Activated CD4-positive, alpha-beta memory T cell treated with anti-CD3 and anti-CD28 coated beads for 36 hours (primary cell): ENCODE results near the gene NPC1. TPM values are rescaled to one million over a fixed set of nuclear protein-coding genes. Genes with fewer than 3 reads are reported as not detected.
"Not testable (repeated sequence)": the region's sequence is repeated elsewhere in the genome, so short reads cannot be mapped to it uniquely, and the experiment has no call there.

Experiments used
- CTCF ChIA-PET: fragments of 350-600 bp; sonication (Branson Sonifier 250); formaldehyde crosslinking; loops from one replicate; lab custom pipeline; 2021; ENCODE audit warnings: antibody characterized with exemption, inconsistent platforms; lab: Charles Lee
- POLR2A ChIA-PET: fragments of 350-600 bp; sonication (Branson Sonifier 250); formaldehyde crosslinking; loops from one replicate; lab custom pipeline; 2021; ENCODE audit warnings: antibody characterized with exemption; lab: Charles Lee
- DNase-seq: peaks from one replicate; pipeline ENCODE4 v3.0.0-alpha.2; 2020
- H3K27ac Mint-ChIP-seq: one replicate; pipeline ENCODE4 v1.8.0; 2021; ENCODE audit warnings: mixed read lengths
- H3K27me3 Mint-ChIP-seq: one replicate; pipeline ENCODE4 v1.8.0; 2021; ENCODE audit warnings: mixed read lengths
- H3K36me3 Mint-ChIP-seq: one replicate; pipeline ENCODE4 v1.8.0; 2021; ENCODE audit warnings: mixed read lengths
- H3K4me1 Mint-ChIP-seq: one replicate; pipeline ENCODE4 v1.8.0; 2021; ENCODE audit warnings: low read depth, mixed read lengths
- H3K4me3 Mint-ChIP-seq: one replicate; pipeline ENCODE4 v1.8.0; 2021; ENCODE audit warnings: mild to moderate bottlenecking, mixed read lengths
- H3K9me3 Mint-ChIP-seq: one replicate; pipeline ENCODE4 v1.8.0; 2021; ENCODE audit warnings: mixed read lengths
- intact Hi-C: fragments of 100-400 bp; cut with micrococcal nuclease; formaldehyde crosslinking; loops from one replicate; pipeline ENCODE4 v1.15.1; 2023
- total RNA-seq, 2 experiments: library from RNA; stranded (reverse); gene quantifications; one replicate each; pipeline ENCODE4 v1.2.3, GENCODE V29; 2021

NPC1 gene
- total RNA-seq, 2 experiments from 2014 or later: 39.3 to 39.9 TPM

DNA sequence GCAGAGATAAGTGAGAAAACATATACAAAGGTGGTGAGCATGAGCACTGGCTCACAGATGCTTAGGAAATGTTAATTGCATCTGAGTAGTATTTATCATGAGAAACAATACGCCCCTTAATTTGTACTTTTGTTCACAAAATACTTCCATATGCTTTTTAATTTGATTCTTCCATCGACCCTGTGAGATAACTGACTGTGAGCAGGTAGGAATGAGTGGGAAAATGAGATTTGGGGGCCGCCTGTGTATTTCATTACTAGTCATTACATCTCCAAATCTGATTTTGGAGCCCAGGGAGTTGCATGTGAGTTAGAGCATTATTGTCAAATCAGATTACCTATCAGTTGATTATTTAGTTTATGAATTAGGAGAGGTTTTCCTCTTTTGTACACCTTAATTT, 36.7 kb upstream of the NPC1 start:
- peaks cover 15% of the 10 kb centered on the region for H3K4me1 Mint-ChIP-seq

DNA sequence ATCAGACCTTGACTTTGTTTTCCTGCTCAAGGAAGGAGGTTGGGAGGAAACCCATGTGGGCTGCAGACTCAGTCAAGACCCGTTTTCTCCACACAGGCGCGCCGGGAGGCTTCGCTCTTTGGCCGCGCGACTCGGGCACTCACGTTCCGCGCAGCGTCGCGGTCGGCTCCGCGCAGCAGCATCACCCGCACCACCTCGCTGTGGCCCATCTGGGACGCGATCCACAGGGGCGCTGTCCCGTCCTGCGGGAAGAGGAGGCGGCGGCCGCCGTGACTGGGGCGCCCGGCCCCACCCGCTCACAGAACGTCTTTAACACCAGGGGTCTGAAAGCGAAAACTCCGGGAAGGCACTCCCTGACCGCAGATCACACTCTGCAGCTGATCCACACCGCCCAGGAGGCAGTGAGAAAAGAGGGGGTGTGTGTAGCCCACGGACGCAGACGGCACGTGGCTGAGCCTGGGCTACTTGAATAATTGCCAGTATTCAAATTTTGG, 33.1 kb upstream of the NPC1 start:
- H3K27me3 Mint-ChIP-seq: peaks cover 30% of the 10 kb centered on the region
- peaks cover 7% of the 10 kb centered on the region for H3K4me1 Mint-ChIP-seq
- POLR2A ChIA-PET: no interaction called here
- DNase-seq: peak; percentile 15
- peak overlapping the region; percentile 48 for H3K4me3 Mint-ChIP-seq
- intact Hi-C loops: no loop called here
- no peak overlapping the region for H3K27ac Mint-ChIP-seq
- no peaks in the 10 kb centered on the region for H3K9me3 Mint-ChIP-seq
- H3K36me3 Mint-ChIP-seq: no peaks in the 10 kb centered on the region
- CTCF ChIA-PET: no interaction called here

More for the DNA sequence above, 36.7 kb upstream of the NPC1 start:
- Mint-ChIP-seq H3K36me3 (no peaks in the 10 kb centered on the region), H3K27me3 (peaks cover 27% of the 10 kb centered on the region), H3K27ac (no peak overlapping the region), H3K9me3 (no peaks in the 10 kb centered on the region), H3K4me3 (no peak overlapping the region)
- POLR2A ChIA-PET: no interaction called here
- DNase-seq: no peak
- intact Hi-C loops: loop anchor here (2.0 kb wide), 2 partner anchors 296 to 496 kb away; no protein-coding TSS in a partner anchor
- CTCF ChIA-PET: interaction anchor here (1.7 to 9.7 kb wide), 6 partner anchors 9 to 205 kb away, joined by 5 to 94 read pairs (median 8); partner anchors contain the start of gene LAMA3

DNA sequence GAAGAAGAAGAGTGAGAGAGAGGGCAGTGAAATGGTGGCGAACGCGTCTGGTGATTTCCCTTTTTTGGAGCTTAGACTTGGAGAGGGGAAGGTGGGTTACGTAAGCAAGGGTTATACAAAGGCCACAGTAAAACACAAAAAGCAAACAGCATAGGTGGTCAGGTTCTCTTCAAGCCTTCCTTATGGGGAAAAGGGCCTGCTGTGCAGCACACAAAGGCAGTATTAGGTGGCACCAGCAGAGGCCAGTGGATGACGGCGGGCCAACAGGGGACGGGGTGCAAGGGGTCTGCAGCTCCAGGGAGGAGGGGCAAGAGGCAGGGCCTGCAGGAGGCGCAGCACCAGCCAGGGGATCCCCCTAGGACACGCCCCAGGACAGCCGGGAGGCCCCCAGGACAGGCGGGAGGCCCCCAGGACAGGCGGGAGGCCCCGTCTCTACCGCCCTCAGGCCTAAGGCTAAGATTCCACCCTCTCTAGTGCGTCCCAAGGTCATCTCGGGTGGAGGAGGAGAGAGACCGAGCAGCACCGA, 32.6 kb upstream of the NPC1 start:
- Mint-ChIP-seq H3K4me3 (peak overlapping the region; percentile 48), H3K36me3 (no peaks in the 10 kb centered on the region), H3K4me1 (peaks cover 7% of the 10 kb centered on the region), H3K9me3 (no peaks in the 10 kb centered on the region), H3K27me3 (peaks cover 30% of the 10 kb centered on the region), H3K27ac (no peak overlapping the region)
- ChIA-PET POLR2A (no interaction called here), CTCF (interaction anchor here (0.8 to 1.4 kb wide), 3 partner anchors 8 to 300 kb away, joined by 3 to 5 read pairs (median 5); no protein-coding TSS in a partner anchor)
- no peak for DNase-seq
- intact Hi-C loops: no loop called here

DNA sequence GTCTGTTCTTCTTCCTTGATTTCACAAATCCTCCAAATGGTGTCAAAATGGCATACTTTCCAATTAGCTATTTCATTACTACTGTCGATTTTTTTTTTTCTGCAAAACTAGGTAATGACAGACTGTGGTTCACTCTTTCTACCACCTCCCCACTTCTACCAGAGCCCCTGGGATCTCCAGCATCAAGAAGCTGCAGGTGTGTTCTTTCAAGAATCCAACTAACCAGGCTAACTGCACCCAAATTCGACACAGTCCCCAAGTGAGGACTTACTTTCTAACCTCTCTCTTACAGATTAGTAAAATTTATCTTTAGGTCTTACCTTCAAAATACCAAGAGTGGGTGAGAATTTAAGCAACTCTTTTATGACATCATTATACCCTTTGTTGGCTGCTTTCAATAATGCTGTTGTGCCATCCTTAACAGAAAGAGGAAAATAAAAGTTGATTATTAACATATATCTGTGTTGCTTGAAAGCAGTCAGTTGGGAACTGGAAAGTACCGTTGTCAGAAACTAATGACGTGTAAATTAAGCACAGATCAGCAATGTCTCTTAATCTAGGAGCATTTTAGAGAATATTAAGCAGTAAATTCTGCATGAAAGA, 31.2 kb upstream of the NPC1 start:
- no peaks in the 10 kb centered on the region for H3K9me3 Mint-ChIP-seq
- peaks cover 30% of the 10 kb centered on the region for H3K27me3 Mint-ChIP-seq
- ChIA-PET CTCF (interaction anchor here (1.2 to 1.4 kb wide), 2 partner anchors 86 to 301 kb away, joined by 5 read pairs; no protein-coding TSS in a partner anchor), POLR2A (interaction anchor here (0.6 kb wide), 1 partner anchor 104 kb away, joined by 3 read pairs; no protein-coding TSS in a partner anchor)
- no peak overlapping the region for H3K4me3 Mint-ChIP-seq
- no peak overlapping the region for H3K27ac Mint-ChIP-seq
- no peaks in the 10 kb centered on the region for H3K36me3 Mint-ChIP-seq
- H3K4me1 Mint-ChIP-seq: peaks cover 7% of the 10 kb centered on the region
- no peak for DNase-seq
- intact Hi-C loops: no loop called here

DNA sequence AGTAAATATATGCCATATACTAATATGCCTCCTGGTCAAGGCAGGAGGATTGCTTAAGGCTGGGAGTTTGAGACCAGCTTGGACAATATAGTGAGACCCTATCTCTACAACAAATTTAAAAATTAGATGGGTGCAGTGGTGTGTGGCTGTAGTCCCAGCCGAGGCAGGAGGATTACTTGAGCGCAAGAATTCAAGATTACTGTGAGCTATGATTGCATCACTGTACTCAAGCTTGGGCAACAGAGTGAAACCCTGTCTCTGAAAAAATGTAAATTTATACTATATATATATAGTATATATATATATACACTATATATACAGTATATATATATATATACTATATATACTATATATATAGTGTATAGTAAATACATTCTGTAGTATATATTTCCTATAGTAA, 30.0 kb upstream of the NPC1 start:
- no peak for DNase-seq
- Mint-ChIP-seq H3K4me3 (no peak overlapping the region), H3K27ac (no peak overlapping the region), H3K9me3 (no peaks in the 10 kb centered on the region), H3K36me3 (no peaks in the 10 kb centered on the region), H3K27me3 (peaks cover 26% of the 10 kb centered on the region), H3K4me1 (peaks cover 7% of the 10 kb centered on the region)
- POLR2A ChIA-PET: no interaction called here
- intact Hi-C loops: no loop called here
- CTCF ChIA-PET: no interaction called here

DNA sequence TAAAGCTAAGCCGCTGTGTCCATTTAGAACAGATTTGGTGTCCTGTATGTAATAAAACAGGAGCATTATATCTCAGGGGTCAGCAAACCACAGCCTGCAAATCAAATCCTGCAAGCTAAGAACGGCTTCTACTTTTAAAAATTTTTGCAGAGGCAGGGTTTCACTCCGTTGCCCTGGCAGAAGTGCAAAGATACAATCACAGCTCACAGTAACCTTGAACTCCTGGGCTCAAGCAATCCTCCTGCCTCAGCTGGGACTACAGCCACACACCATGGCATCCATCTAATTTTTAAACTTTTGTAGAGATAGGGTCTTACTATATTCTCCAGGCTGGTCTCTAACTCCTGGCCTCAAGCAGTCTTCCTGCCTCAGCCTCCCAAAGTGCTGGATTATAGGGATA, 28.6 kb upstream of the NPC1 start:
- ChIA-PET CTCF (interaction anchor here (0.9 to 1.6 kb wide), 3 partner anchors 10 to 88 kb away, joined by 3 to 5 read pairs (median 3); no protein-coding TSS in a partner anchor), POLR2A (interaction anchor here (0.6 kb wide), 1 partner anchor 24 kb away, joined by 4 read pairs; no protein-coding TSS in a partner anchor)
- no peak overlapping the region for H3K4me3 Mint-ChIP-seq

DNA sequence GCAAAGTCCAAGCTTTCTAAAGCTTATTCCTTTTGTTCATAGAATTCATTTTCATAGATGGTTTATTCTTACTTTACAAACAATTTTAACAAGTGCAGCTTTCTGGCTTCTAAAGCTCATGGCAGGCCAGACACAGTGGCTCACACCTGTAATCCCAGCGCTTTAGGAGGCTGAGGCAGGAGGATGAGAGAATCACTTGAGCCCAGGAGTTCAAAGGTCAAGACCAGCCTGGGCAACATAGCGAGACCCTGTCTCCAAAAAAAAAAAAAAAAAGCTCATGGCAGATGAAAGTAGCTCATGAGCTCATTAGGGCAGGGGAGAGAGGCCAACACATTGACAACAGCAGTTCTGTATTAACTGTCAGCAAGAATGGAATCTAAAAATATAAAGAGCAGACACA, 28.1 kb upstream of the NPC1 start:
- CTCF ChIA-PET: interaction anchor here (0.9 to 1.6 kb wide), 4 partner anchors 8 to 89 kb away, joined by 3 to 10 read pairs (median 4); no protein-coding TSS in a partner anchor
- POLR2A ChIA-PET: interaction anchor here (0.6 kb wide), 1 partner anchor 25 kb away, joined by 4 read pairs; no protein-coding TSS in a partner anchor
- peaks cover 8% of the 10 kb centered on the region for H3K27me3 Mint-ChIP-seq
- no peaks in the 10 kb centered on the region for H3K9me3 Mint-ChIP-seq
- peaks cover 2% of the 10 kb centered on the region for H3K4me1 Mint-ChIP-seq
- intact Hi-C loops: no loop called here
- H3K36me3 Mint-ChIP-seq: no peaks in the 10 kb centered on the region
- H3K4me3 Mint-ChIP-seq: no peak overlapping the region
- H3K27ac Mint-ChIP-seq: no peak overlapping the region
- no peak for DNase-seq

More for the DNA sequence above, 28.6 kb upstream of the NPC1 start:
- Mint-ChIP-seq H3K9me3 (no peaks in the 10 kb centered on the region), H3K4me1 (peaks cover 6% of the 10 kb centered on the region), H3K36me3 (no peaks in the 10 kb centered on the region), H3K27me3 (peaks cover 12% of the 10 kb centered on the region), H3K27ac (no peak overlapping the region)
- no peak for DNase-seq
- intact Hi-C loops: no loop called here

DNA sequence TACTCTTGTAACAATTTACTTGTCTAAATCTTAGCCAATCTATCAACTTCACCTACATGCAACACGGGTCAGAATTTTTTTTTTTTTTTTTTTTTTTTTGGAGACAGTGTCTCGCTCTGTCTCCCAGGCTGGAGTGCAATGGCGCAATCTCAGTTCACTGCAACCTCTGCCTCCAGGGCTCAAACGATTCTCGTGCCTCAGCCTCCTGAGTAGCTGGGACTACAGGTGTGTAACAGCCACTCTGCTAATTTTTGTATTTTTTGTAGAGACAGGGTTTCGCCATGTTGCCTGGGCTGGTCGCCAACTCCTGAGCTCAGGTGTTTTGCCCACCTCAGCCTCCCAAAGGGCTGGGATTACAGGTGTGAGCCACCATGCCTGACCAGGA, 26.8 kb upstream of the NPC1 start:
- H3K27me3 Mint-ChIP-seq, H3K4me1 Mint-ChIP-seq, H3K36me3 Mint-ChIP-seq, DNase-seq, H3K27ac Mint-ChIP-seq, H3K9me3 Mint-ChIP-seq, intact Hi-C loops, H3K4me3 Mint-ChIP-seq: not testable (repeated sequence)
- POLR2A ChIA-PET: interaction anchor here (0.6 kb wide), 1 partner anchor 808 kb away, joined by 5 read pairs; no protein-coding TSS in a partner anchor
- CTCF ChIA-PET: interaction anchor here (1.0 to 1.6 kb wide), 3 partner anchors 9 to 90 kb away, joined by 3 to 10 read pairs (median 6); no protein-coding TSS in a partner anchor

DNA sequence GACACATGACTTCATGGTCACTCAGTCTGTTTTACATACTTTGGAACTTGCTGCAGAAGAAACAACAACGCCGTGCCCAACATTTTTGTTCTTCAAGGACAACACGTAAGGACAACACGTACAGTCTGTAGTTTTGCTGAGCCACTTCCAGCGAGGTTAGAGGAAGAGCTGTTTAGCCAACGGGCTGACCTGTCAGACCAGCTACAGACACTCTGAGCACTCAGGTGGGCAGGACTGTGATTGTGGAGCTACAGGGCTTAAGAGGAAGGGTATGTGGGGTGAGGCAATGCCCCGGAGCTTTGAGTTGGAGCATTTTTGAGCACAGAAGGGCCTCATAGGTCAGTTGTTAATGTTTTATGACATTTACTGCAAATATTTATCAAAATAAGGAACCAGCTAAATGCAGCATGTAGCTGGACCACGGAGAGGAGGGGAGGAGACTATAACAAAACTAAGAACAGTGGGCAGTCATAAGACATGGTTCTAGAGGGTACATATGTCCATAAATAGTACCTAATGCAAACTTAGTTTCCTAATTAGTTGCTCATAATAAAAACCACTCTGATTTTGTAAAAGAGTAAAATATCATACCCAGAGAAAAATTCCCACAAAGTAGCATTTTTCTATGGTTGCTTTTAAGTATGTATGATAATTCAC, 26.3 kb upstream of the NPC1 start:
- POLR2A ChIA-PET: interaction anchor here (0.6 kb wide), 1 partner anchor 809 kb away, joined by 5 read pairs; no protein-coding TSS in a partner anchor

DNA sequence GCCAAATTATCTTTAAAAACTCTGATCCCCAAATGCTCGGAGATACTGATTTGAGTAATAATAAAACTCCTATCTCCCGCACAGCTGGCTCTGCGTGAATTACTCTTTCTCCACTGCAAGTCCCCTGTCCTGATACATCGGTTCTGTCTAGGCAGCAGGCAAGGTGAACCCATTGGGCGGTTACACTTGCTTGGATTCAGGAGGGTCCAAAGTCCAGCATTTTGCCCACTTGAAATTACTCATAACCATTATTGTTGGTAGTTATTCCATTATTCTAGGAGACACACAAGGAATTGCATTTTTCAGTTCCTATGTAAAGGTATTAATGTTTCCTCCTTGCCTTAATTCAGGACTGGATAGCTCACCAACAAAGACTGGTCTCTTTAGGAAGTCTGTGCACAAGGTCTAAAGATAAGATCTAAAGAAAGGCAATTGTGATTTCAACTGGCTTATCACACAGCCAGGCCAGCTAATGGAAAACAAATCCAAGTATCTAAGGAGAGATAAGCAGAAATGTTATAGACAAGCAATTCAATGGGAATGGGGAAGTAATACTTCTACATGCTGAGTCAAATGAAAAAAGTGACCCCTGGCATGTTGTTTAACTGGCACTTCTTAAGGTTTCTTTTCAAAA, 23.2 kb upstream of the NPC1 start:
- POLR2A ChIA-PET: no interaction called here
- Mint-ChIP-seq H3K27me3 (no peaks in the 10 kb centered on the region), H3K9me3 (no peaks in the 10 kb centered on the region), H3K4me3 (no peak overlapping the region), H3K4me1 (no peaks in the 10 kb centered on the region), H3K36me3 (no peaks in the 10 kb centered on the region), H3K27ac (no peak overlapping the region)
- CTCF ChIA-PET: interaction anchor here (1.3 kb wide), 1 partner anchor 94 kb away, joined by 3 read pairs; no protein-coding TSS in a partner anchor
- intact Hi-C loops: no loop called here
- no peak for DNase-seq

More for the DNA sequence above, 26.3 kb upstream of the NPC1 start:
- intact Hi-C loops: no loop called here
- H3K4me3 Mint-ChIP-seq: no peak overlapping the region
- DNase-seq: no peak
- H3K36me3 Mint-ChIP-seq: no peaks in the 10 kb centered on the region
- CTCF ChIA-PET: interaction anchor here (1.0 to 1.6 kb wide), 3 partner anchors 9 to 91 kb away, joined by 3 to 6 read pairs (median 4); no protein-coding TSS in a partner anchor
- no peaks in the 10 kb centered on the region for H3K9me3 Mint-ChIP-seq
- H3K27me3 Mint-ChIP-seq: no peaks in the 10 kb centered on the region
- no peaks in the 10 kb centered on the region for H3K4me1 Mint-ChIP-seq
- no peak overlapping the region for H3K27ac Mint-ChIP-seq

DNA sequence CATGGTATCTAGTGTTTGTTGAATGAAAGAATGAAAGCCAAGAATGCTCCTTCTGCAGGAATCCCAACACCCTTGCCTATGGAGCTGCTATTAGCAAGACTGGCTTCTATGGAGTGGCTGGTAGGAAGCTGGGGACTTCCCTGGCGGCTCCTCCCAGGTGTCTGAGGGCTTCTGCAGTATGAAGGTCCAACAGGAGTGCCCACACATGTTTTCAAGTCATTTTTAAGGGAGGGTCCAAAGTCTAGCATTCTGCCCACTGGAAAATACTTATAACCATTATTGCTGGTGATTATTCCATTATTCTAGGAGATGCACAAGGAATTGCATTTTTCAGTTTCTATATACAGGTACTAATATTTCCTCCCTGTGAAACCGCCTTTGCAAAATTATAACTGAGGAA, 21.9 kb upstream of the NPC1 start:
- no peaks in the 10 kb centered on the region for H3K4me1 Mint-ChIP-seq
- no peaks in the 10 kb centered on the region for H3K27me3 Mint-ChIP-seq
- no peak overlapping the region for H3K4me3 Mint-ChIP-seq
- ChIA-PET CTCF (interaction anchor here (1.1 to 1.3 kb wide), 2 partner anchors 14 to 95 kb away, joined by 3 to 7 read pairs; no protein-coding TSS in a partner anchor), POLR2A (no interaction called here)
- no peaks in the 10 kb centered on the region for H3K36me3 Mint-ChIP-seq
- intact Hi-C loops: no loop called here
- no peaks in the 10 kb centered on the region for H3K9me3 Mint-ChIP-seq
- no peak for DNase-seq
- no peak overlapping the region for H3K27ac Mint-ChIP-seq
